ENCODE measurements around the gene CEP104.

CEP104 gene

GRCh38 chr1:3890389-3891328, 33.6 kb upstream of the CEP104 start:
- Histone ChIP-seq H3F3A (ENCODE audit: control insufficient read depth, insufficient read depth) (peaks cover 2% of the 10 kb centered on the region; the same call in 1 of the 2 replicates), H4K20me1 (ENCODE audit: control insufficient read depth, insufficient read depth, low read depth, low read length) (no peaks in the 10 kb centered on the region), H3K9me3 (ENCODE audit: control insufficient read depth, insufficient read depth, low read length) (no peaks in the 10 kb centered on the region), H3K27ac (ENCODE audit: low read depth, low read length) (no peak overlapping the region), H3K4me3 (ENCODE audit: low read length) (no peak overlapping the region), H3K27me3 (ENCODE audit: control insufficient read depth, low read length) (no peaks in the 10 kb centered on the region), H3K36me3 (ENCODE audit: control insufficient read depth, low read length) (peaks cover 51% of the 10 kb centered on the region), H3K9me2 (replicated peaks; ENCODE audit: control insufficient read depth, low read length) (no peaks in the 10 kb centered on the region), H3K4me2 (ENCODE audit: low read length) (no peak overlapping the region), H3K79me2 (ENCODE audit: control insufficient read depth, low read length) (peaks cover 34% of the 10 kb centered on the region), H3K4me1 (ENCODE audit: control insufficient read depth, low read length) (peaks cover 15% of the 10 kb centered on the region)
- no peak for TF ChIP-seq EZH2phosphoT487 (IDR thresholded peaks at IDR 0.05; ENCODE audit: borderline replicate concordance, low read length)
- no peak for TF ChIP-seq CTCF (IDR thresholded peaks at IDR 0.05; ENCODE audit: low read depth, low read length, poor library complexity, severe bottlenecking)

GRCh38 chr1:3889936-3890335, 32.9 kb upstream of the CEP104 start:
- no peaks in the 10 kb centered on the region for H3K27me3 ChIP-seq (ENCODE audit: control insufficient read depth, low read length)
- peaks cover 27% of the 10 kb centered on the region for H3K79me2 ChIP-seq (ENCODE audit: control insufficient read depth, low read length)
- no peaks in the 10 kb centered on the region for H4K20me1 ChIP-seq (ENCODE audit: control insufficient read depth, insufficient read depth, low read depth, low read length)
- H3K27ac ChIP-seq (ENCODE audit: low read depth, low read length), result no peak overlapping the region
- no peak overlapping the region for H3K4me3 ChIP-seq (ENCODE audit: low read length)
- H3K36me3 ChIP-seq (ENCODE audit: control insufficient read depth, low read length), result peaks cover 46% of the 10 kb centered on the region
- no peaks in the 10 kb centered on the region for H3K9me3 ChIP-seq (ENCODE audit: control insufficient read depth, insufficient read depth, low read length)
- H3K4me2 ChIP-seq (ENCODE audit: low read length), result no peak overlapping the region
- peaks cover 2% of the 10 kb centered on the region; the same call in 1 of the 2 replicates for H3F3A ChIP-seq (ENCODE audit: control insufficient read depth, insufficient read depth)
- H3K9me2 ChIP-seq (replicated peaks; ENCODE audit: control insufficient read depth, low read length), result no peaks in the 10 kb centered on the region
- TF ChIP-seq EZH2phosphoT487 (IDR thresholded peaks at IDR 0.05; ENCODE audit: borderline replicate concordance, low read length) (no peak), CTCF (IDR thresholded peaks at IDR 0.05; ENCODE audit: low read depth, low read length, poor library complexity, severe bottlenecking) (no peak)
- H3K4me1 ChIP-seq (ENCODE audit: control insufficient read depth, low read length), result peaks cover 15% of the 10 kb centered on the region

- H3K9me3 ChIP-seq (ENCODE audit: control insufficient read depth, insufficient read depth, low read length), result no peaks in the 10 kb centered on the region
- H3K27ac ChIP-seq (ENCODE audit: low read depth, low read length), result no peak overlapping the region
- no peak overlapping the region for H3K4me3 ChIP-seq (ENCODE audit: low read length)
- no peak overlapping the region for H3K4me2 ChIP-seq (ENCODE audit: low read length)
- no peaks in the 10 kb centered on the region for H4K20me1 ChIP-seq (ENCODE audit: control insufficient read depth, insufficient read depth, low read depth, low read length)
- peaks cover 1% of the 10 kb centered on the region; the same call in 1 of the 2 replicates for H3F3A ChIP-seq (ENCODE audit: control insufficient read depth, insufficient read depth)
- peaks cover 51% of the 10 kb centered on the region for H3K36me3 ChIP-seq (ENCODE audit: control insufficient read depth, low read length)
- no peaks in the 10 kb centered on the region for H3K27me3 ChIP-seq (ENCODE audit: control insufficient read depth, low read length)
- no peak for TF ChIP-seq EZH2phosphoT487 (IDR thresholded peaks at IDR 0.05; ENCODE audit: borderline replicate concordance, low read length)
- H3K9me2 ChIP-seq (replicated peaks; ENCODE audit: control insufficient read depth, low read length), result no peaks in the 10 kb centered on the region
- H3K4me1 ChIP-seq (ENCODE audit: control insufficient read depth, low read length), result peaks cover 7% of the 10 kb centered on the region
- H3K79me2 ChIP-seq (ENCODE audit: control insufficient read depth, low read length), result peaks cover 12% of the 10 kb centered on the region
Observed at GRCh38 chr1:3888301-3888700, 31.3 kb upstream of the CEP104 start.

- Histone ChIP-seq H3K79me2 (ENCODE audit: control insufficient read depth, low read length) (peaks cover 3% of the 10 kb centered on the region; the same call in 1 of the 2 replicates), H3K9me3 (ENCODE audit: control insufficient read depth, insufficient read depth, low read length) (no peaks in the 10 kb centered on the region), H3K27ac (ENCODE audit: low read depth, low read length) (no peak overlapping the region), H4K20me1 (ENCODE audit: control insufficient read depth, insufficient read depth, low read depth, low read length) (no peaks in the 10 kb centered on the region), H3K36me3 (ENCODE audit: control insufficient read depth, low read length) (peaks cover 46% of the 10 kb centered on the region), H3K9me2 (replicated peaks; ENCODE audit: control insufficient read depth, low read length) (no peaks in the 10 kb centered on the region), H3K4me3 (ENCODE audit: low read length) (no peak overlapping the region), H3F3A (ENCODE audit: control insufficient read depth, insufficient read depth) (no peaks in the 10 kb centered on the region), H3K27me3 (ENCODE audit: control insufficient read depth, low read length) (no peaks in the 10 kb centered on the region), H3K4me2 (ENCODE audit: low read length) (no peak overlapping the region), H3K4me1 (ENCODE audit: control insufficient read depth, low read length) (no peaks in the 10 kb centered on the region)
- TF ChIP-seq EZH2phosphoT487 (IDR thresholded peaks at IDR 0.05; ENCODE audit: borderline replicate concordance, low read length) (no peak), CTCF (IDR thresholded peaks at IDR 0.05; ENCODE audit: low read depth, low read length, poor library complexity, severe bottlenecking) (no peak)
Observed at GRCh38 chr1:3886691-3887090, 29.7 kb upstream of the CEP104 start.

Measured in DOHH2 (cell line).